AG04449 (cell line): ENCODE results near the gene CCDC78.
"Not testable (repeated sequence)": the region's sequence is repeated elsewhere in the genome, so short reads cannot be mapped to it uniquely, and the experiment has no call there.

Experiments
- CTCF ChIA-PET: fragments of 350-600 bp; formaldehyde crosslinking; extraction: SDS; loops from one replicate; lab custom pipeline; 2021; ENCODE audit warnings: antibody characterized with exemption; lab: Yijun Ruan, JAX
- POLR2A ChIA-PET: fragments of 400-600, 350-600 bp; formaldehyde crosslinking; extraction: SDS; loops from one replicate; lab custom pipeline; 2020; ENCODE audit warnings: antibody characterized with exemption, inconsistent platforms; lab: Yijun Ruan, JAX
- DNase-seq: peaks from one replicate; pipeline ENCODE4 v3.0.0-alpha.2; 2010; ENCODE audit warnings: low read depth, low spot score
- H3K4me3 ChIP-seq: 2 replicates; pipeline ENCODE4 v1.5.1; 2011; ENCODE audit warnings: low read depth, mild to moderate bottlenecking, control low read depth, low read length
- TF ChIP-seq, protein P1 (sequence below): IDR thresholded peaks from one replicate; pipeline ENCODE4 v1.5.1; 2011; ENCODE audit warnings: mild to moderate bottlenecking, moderate library complexity, low read length, control low read depth, inconsistent platforms; ENCODE audit not compliant: insufficient read depth; ENCODE audit errors: missing control alignments

CCDC78 gene

DNA sequence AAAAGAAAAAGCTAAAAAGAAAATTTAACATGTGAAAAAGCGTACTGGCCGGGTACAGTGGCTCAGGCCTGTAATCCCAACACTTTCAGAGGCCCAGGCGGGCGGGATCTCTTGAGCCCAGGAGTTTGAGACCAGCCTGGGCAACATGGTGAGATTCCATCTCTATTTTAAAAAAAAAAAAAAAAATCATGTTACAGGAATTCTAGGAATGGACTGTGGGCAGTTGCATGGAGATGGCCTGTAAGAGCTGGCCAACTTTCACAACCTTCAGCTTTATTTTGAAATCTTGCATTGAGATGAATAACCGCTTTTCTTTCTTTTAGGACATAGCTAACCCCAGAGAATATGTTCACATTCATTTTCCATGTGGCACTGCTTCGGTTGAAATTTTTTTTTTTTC is 22.8 kb upstream of the CCDC78 start:
- TF ChIP-seq, protein P1, sequence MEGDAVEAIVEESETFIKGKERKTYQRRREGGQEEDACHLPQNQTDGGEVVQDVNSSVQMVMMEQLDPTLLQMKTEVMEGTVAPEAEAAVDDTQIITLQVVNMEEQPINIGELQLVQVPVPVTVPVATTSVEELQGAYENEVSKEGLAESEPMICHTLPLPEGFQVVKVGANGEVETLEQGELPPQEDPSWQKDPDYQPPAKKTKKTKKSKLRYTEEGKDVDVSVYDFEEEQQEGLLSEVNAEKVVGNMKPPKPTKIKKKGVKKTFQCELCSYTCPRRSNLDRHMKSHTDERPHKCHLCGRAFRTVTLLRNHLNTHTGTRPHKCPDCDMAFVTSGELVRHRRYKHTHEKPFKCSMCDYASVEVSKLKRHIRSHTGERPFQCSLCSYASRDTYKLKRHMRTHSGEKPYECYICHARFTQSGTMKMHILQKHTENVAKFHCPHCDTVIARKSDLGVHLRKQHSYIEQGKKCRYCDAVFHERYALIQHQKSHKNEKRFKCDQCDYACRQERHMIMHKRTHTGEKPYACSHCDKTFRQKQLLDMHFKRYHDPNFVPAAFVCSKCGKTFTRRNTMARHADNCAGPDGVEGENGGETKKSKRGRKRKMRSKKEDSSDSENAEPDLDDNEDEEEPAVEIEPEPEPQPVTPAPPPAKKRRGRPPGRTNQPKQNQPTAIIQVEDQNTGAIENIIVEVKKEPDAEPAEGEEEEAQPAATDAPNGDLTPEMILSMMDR: no peak
- CTCF ChIA-PET: interaction anchor here (0.8 to 4.1 kb wide), 7 partner anchors 9 to 306 kb away, joined by 3 to 40 read pairs (median 5); partner anchors contain the start of genes ANTKMT and CIAO3
- POLR2A ChIA-PET: interaction anchor here (0.7 kb wide), 2 partner anchors 8 to 19 kb away, joined by 3 read pairs; partner anchors contain the start of gene CIAO3
- H3K4me3 ChIP-seq: no peak overlapping the region
- DNase-seq: peak; percentile 57

DNA sequence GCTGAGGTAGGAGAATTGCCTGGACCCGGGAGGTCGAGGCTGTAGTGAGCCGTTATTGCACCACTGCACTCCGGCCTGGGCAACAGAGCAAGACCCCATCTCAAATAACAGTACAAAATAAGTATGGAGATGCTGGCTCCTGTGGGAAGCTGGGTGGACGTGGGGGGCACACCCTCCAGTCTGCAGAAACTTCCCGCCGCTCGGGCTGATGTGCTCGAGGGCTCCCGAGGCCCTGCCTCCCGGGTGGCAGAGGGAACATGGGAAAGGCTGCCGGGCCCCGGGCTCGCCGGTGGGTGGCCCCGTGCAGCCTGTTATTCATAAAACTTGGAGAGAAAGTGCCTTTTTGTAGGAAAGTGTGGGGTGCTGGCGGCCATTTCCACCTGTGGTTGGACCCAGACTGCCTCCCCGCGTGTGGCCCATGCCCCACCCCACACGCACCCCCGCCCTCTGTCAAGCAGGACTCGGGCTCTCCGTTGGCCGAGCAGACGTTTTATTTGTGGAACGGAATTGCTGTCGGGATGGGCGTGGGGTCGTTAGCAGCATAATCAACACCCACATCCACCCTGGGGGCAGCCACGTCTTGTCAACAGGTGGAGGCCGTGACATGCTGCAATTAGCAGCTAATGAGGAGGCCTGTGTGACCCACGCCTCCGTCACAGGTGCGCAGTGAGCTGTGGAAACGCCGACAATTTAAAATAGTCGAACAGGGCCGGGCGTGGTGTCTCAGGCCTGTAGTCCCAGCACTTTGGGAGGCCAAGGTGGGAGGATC is 21.9 kb upstream of the CCDC78 start:
- ChIA-PET CTCF (interaction anchor here (0.8 to 4.1 kb wide), 5 partner anchors 8 to 307 kb away, joined by 3 to 40 read pairs (median 3); partner anchors contain the start of gene CIAO3), POLR2A (no interaction called here)
- H3K4me3 ChIP-seq: no peak overlapping the region
- DNase-seq: no peak
- TF ChIP-seq, protein P1: no peak

DNA sequence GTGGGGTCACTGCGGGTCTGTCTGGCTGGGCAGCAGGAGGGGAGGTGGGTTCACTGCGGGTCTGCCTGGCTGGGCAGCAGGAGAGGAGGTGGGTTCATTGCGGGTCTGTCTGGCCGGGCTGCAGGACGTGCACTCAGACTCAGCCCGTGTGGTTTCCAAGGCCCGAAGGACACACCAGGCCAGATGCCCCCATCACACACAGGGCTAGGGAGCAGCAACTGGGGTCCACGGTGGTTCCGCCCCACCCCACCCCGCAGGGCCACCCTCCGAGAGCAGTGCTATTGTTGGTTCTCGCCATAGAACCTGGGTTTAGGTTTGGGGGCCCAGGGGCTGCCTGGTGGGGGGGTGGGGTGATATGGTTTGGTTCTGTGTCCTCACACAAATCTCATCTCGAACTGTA is 20.4 kb upstream of the CCDC78 start:
- POLR2A ChIA-PET: no interaction called here

DNA sequence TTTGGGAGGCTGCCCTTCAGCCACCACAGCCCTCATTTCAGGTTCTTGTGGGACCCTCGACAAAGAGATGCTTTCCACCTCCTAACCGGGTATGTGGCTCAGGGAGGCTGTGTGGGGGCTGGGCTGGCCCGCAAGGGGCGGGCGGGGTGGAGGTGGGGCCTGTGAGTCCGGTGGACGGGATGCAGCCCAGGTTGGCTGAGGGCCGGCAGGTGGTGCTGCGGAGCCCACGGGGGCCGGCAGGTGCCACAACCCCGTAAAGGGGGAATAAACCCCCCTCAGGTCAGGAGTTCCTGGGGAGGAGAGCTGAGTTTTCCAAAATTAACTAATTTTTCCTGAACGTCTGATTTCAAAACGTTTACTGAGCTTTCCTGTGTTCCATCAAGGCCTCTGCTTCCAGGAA is 19.5 kb upstream of the CCDC78 start:
- no peak for DNase-seq

More for the DNA sequence above, 20.4 kb upstream of the CCDC78 start:
- CTCF ChIA-PET: no interaction called here
- no peak overlapping the region for H3K4me3 ChIP-seq
- TF ChIP-seq, protein P1: no peak
- DNase-seq: no peak

DNA sequence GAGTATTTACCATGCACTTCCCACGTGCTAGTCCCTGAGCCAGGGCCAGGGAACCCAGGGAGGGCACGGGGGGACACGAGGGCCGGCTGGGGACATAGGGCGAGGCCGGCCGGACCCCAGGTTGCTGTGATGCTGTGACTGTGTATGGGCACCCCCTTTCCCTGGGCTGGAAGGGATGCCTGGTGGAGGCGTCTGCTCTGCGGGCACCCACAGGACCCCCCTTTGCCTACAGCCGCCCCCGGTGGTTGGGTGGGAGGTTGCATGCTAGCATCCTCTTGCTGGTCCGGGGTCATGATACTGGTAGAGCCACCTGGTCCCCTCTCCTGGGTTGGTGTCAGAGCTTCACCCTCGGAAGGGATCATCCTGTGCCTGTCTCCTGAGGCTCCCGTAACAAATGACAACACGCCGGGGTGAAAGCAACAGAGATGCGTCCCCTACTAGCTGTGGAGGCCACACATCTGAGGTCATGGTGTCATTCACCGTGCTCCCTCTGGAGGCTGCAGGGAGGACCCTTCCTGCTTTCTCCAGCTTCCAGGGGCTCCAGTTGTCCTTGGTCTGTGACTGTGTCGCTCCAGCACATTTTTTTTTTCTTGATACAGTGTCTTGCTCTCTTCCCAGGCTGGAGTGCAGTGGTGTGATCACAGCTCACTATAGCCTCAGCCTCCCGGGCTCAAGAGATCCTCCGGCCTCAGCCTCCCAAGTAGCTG is 17.7 kb upstream of the CCDC78 start:
- ChIA-PET POLR2A (no interaction called here), CTCF (interaction anchor here (0.6 to 5.9 kb wide), 6 partner anchors 8 to 42 kb away, joined by 3 to 48 read pairs (median 6); no protein-coding TSS in a partner anchor)
- TF ChIP-seq, protein P1: no peak
- DNase-seq: no peak
- H3K4me3 ChIP-seq: no peak overlapping the region

More for the DNA sequence above, 19.5 kb upstream of the CCDC78 start:
- CTCF ChIA-PET: interaction anchor here (0.7 to 5.9 kb wide), 2 partner anchors 10 to 33 kb away, joined by 3 to 24 read pairs; no protein-coding TSS in a partner anchor
- POLR2A ChIA-PET: no interaction called here
- no peak overlapping the region for H3K4me3 ChIP-seq
- TF ChIP-seq, protein P1: peak; percentile 27

DNA sequence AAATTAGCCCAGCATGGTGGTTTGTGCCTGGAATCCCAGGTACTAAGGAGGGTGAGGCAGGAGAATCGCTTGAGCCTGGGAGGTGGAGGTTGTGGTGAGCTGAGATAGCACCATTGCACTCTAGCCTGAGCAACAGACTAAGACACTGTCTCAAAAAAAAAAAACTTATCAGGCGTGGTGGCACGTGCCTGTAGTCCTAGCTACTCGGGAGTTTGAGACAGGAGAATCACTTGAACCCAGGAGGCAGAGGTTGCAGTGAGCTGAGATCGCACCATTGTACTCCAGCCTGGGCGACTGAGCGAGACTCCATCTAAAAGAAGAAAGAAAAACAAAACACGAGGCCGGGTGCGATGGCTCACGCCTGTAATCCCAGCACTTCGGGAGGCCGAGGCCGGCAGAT is 16.7 kb upstream of the CCDC78 start:
- POLR2A ChIA-PET: not testable (repeated sequence)
- CTCF ChIA-PET: interaction anchor here (1.2 to 5.9 kb wide), 7 partner anchors 9 to 319 kb away, joined by 3 to 48 read pairs (median 5); no protein-coding TSS in a partner anchor

More for the DNA sequence above, 16.7 kb upstream of the CCDC78 start:
- not testable (repeated sequence) for DNase-seq, H3K4me3 ChIP-seq
